Kidney (tissue), 14 donors: ENCODE results near the gene DMXL1. TPM values are rescaled to one million over a fixed set of nuclear protein-coding genes. Genes with fewer than 3 reads are reported as not detected.

ENCODE experiments used
- DNase-seq, 5 donors: peaks; one replicate each; pipeline ENCODE4 v3.0.0-alpha.2; 2013 to 2020
- FAIRE-seq: peaks from 2 replicates; lab custom pipeline; 2012; peaks lifted over from hg19 to GRCh38; lab: Jason Lieb, UNC
- H3K27ac ChIP-seq, 2 donors: one replicate each; pipeline ENCODE4 v1.7.0; 2013; ENCODE audit warnings: low read depth in 2 of 2, low read length in 2 of 2, inconsistent platforms in 1 of 2
- H3K27me3 ChIP-seq: one replicate; pipeline ENCODE4 v1.7.1; 2013; ENCODE audit warnings: low read length, inconsistent platforms; ENCODE audit not compliant: control insufficient read depth, insufficient read depth
- H3K36me3 ChIP-seq, 3 donors: one replicate each; pipeline versions ENCODE4 v1.7.0 to v1.7.1; 2013; ENCODE audit warnings: low read length in 3 of 3, control low read depth in 1 of 3, inconsistent platforms in 1 of 3; ENCODE audit not compliant: insufficient read depth in 3 of 3, control insufficient read depth in 2 of 3
- H3K4me1 ChIP-seq, 3 donors: one replicate each; pipeline versions ENCODE4 v1.7.0 to v1.7.1; 2013; ENCODE audit warnings: low read length in 3 of 3, inconsistent platforms in 1 of 3, low read depth in 1 of 3; ENCODE audit not compliant: control insufficient read depth in 2 of 3, insufficient read depth in 2 of 3
- H3K4me3 ChIP-seq, 3 donors: one replicate each; pipeline versions ENCODE4 v1.7.0 to v1.8.1; 2013; ENCODE audit warnings: low read length in 3 of 3, control low read depth in 1 of 3, inconsistent platforms in 1 of 3
- H3K9ac ChIP-seq, 3 donors: one replicate each; pipeline versions ENCODE4 v1.7.0 to v1.7.1; 2013; ENCODE audit warnings: low read length in 3 of 3, control low read depth in 1 of 3, inconsistent platforms in 1 of 3
- H3K9me3 ChIP-seq, 3 donors: one replicate each; pipeline versions ENCODE4 v1.7.0 to v1.7.1; 2013; ENCODE audit warnings: low read length in 3 of 3, control low read depth in 1 of 3, inconsistent platforms in 1 of 3; ENCODE audit not compliant: control insufficient read depth in 2 of 3, insufficient read depth in 1 of 3
- intact Hi-C: fragments of 100-400 bp; cut with DNase I; formaldehyde crosslinking; loops from one replicate; pipeline ENCODE4 v1.11.1; 2022
- polyA plus RNA-seq: library from polyadenylated mRNA; stranded (reverse); fragments of 350-450 nt; fragmentation: Illumina TruSeq; extraction: RNeasy Lipid Tissue Mini Kit (QIAGEN cat#74804); gene quantifications from one replicate; pipeline ENCODE4 v1.2.3, GENCODE V29; 2014; ENCODE audit warnings: low read depth, low replicate concordance; ENCODE audit not compliant: insufficient read depth
- total RNA-seq: library from RNA; stranded (reverse); fragmentation: NEBNext Ultra II Directional; extraction: Animal tissue kit (Norgen Biotek cat#: 25700); gene quantifications from one replicate; pipeline ENCODE4 v1.2.1, GENCODE V29; 2021
- TF ChIP-seq, protein P1 (sequence below): IDR thresholded peaks from 3 replicates; pipeline ENCODE4 v1.5.1; 2012; ENCODE audit warnings: mild to moderate bottlenecking, moderate library complexity, borderline replicate concordance; ENCODE audit not compliant: insufficient read depth; ENCODE audit errors: extremely low read depth
- donor health status: control.
- donor health status: control.
- donor health status: control.
- donor health status: control.
- donor health status: control.
- donor health status: DM: yes; HTN: yes; CAD: no.
- donor health status: Normal renal cell carcinoma (clear cell type).

DMXL1 gene
- total and polyA plus RNA-seq, 2 donors from 2014 or later, result 17.1 to 57.7 TPM

DNA sequence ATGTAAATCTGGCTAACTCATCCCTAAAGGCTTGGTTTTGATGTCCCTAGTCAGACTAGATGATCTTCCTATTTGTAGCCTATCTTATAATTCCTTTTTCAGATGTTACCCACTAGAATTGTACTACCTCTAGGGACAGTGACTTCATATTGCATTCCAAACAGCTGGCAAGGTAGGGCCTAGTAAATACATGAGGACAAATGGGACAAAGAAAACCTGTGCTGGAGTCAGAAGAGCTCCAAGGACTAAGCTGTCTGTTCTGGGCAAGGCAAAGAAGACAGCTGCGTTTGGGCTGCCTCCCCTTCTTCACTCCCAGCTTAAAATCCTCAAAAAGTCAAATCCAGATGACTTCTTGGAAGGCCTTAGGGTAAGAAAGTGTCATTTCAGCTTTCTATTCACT lies 10.0 kb downstream of the DMXL1 start:
- H3K9me3 ChIP-seq, result no peaks in the 10 kb centered on the region
- no peak for DNase-seq
- H3K27ac ChIP-seq, result no peak overlapping the region
- no peaks in the 10 kb centered on the region for H3K36me3 ChIP-seq
- intact Hi-C loops, result no loop called here
- H3K9ac ChIP-seq, result no peak overlapping the region
- H3K4me3 ChIP-seq, result no peak overlapping the region
- TF ChIP-seq, protein P1, sequence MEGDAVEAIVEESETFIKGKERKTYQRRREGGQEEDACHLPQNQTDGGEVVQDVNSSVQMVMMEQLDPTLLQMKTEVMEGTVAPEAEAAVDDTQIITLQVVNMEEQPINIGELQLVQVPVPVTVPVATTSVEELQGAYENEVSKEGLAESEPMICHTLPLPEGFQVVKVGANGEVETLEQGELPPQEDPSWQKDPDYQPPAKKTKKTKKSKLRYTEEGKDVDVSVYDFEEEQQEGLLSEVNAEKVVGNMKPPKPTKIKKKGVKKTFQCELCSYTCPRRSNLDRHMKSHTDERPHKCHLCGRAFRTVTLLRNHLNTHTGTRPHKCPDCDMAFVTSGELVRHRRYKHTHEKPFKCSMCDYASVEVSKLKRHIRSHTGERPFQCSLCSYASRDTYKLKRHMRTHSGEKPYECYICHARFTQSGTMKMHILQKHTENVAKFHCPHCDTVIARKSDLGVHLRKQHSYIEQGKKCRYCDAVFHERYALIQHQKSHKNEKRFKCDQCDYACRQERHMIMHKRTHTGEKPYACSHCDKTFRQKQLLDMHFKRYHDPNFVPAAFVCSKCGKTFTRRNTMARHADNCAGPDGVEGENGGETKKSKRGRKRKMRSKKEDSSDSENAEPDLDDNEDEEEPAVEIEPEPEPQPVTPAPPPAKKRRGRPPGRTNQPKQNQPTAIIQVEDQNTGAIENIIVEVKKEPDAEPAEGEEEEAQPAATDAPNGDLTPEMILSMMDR, result no peak
- peaks cover 0 to 3% (median 0%) of the 10 kb centered on the region in 3 donors for H3K4me1 ChIP-seq
- no peaks in the 10 kb centered on the region for H3K27me3 ChIP-seq
- FAIRE-seq, result no peak

DNA sequence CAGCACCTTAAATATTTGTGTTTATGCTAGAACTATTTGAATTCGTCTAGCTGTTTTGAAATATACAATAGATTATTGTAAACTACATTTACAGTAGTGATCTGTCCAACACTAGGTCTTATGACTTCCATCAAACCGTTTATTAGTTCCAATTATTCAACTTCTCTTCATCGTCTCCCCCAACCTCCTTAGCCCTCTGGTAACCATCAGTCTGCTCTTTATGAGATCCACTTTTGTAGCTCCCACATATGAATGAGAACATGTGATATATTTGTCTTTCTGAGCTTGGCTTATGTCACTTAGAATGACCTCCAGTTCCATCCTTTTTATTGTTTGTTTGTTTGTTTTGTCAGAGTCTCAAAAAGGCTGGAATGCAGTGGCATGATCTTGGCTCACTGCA lies 11.8 kb downstream of the DMXL1 start:
- FAIRE-seq (no peak), DNase-seq (no peak)
- no peaks in the 10 kb centered on the region for H3K27me3 ChIP-seq
- H3K9me3 ChIP-seq, result no peaks in the 10 kb centered on the region
- intact Hi-C loops, result no loop called here
- TF ChIP-seq, protein P1, result no peak
- H3K4me3 ChIP-seq, result no peak overlapping the region
- H3K27ac ChIP-seq, result no peak overlapping the region
- H3K9ac ChIP-seq, result no peak overlapping the region
- no peaks in the 10 kb centered on the region for H3K4me1 ChIP-seq
- H3K36me3 ChIP-seq, result no peaks in the 10 kb centered on the region

DNA sequence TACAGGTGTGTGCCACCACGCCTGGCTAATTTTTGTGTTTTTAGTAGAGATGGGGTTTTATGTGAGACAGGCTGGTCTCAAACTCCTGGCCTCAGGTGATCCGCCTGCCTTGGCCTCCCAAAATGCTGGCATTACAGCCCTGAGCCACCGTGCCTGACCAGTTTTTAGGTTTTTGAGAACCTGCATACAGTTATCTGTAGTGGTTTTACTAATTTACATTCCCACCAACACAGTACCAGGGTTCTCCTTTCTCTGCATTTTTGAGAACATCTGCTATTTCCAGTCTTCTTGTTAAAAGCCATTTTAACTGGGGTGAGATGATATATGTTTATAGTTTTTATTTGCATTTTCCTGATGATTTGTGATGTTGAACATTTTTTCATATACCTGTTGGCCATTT lies 12.8 kb downstream of the DMXL1 start:
- H3K9me3 ChIP-seq, result no peaks in the 10 kb centered on the region
- DNase-seq (no peak), FAIRE-seq (no peak)
- H3K4me3 ChIP-seq, result no peak overlapping the region
- H3K36me3 ChIP-seq, result no peaks in the 10 kb centered on the region
- H3K27ac ChIP-seq, result no peak overlapping the region
- TF ChIP-seq, protein P1, result no peak
- intact Hi-C loops, result no loop called here
- H3K9ac ChIP-seq, result no peak overlapping the region
- H3K4me1 ChIP-seq, result no peaks in the 10 kb centered on the region
- no peaks in the 10 kb centered on the region for H3K27me3 ChIP-seq

DNA sequence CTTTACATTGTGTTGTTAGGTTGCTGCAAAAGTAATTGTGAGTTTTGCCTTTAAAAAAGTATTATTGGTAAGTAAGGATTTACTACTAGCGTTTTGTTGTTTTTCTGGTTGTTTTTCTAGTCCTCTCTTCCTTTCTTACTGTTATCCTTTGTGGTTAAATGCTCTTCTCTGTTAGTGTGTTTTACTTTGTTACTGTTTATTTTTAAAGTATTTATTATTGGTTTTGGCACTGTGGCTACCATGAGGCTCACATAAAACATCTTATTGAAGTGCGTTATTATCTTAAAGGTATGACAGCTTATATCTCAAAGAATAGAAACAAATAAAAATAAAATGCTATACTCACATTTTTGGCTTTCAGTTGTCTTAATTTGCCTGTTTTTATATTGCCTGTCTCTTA lies 17.6 kb downstream of the DMXL1 start:
- Histone ChIP-seq H3K9me3 (no peaks in the 10 kb centered on the region), H3K4me3 (no peak overlapping the region), H3K9ac (no peak overlapping the region), H3K4me1 (peaks cover 0 to 3% (median 0%) of the 10 kb centered on the region in 3 donors), H3K36me3 (no peaks in the 10 kb centered on the region), H3K27ac (no peak overlapping the region), H3K27me3 (no peaks in the 10 kb centered on the region)
- intact Hi-C loops, result no loop called here
- TF ChIP-seq, protein P1, result no peak
- DNase-seq, result no peak
- no peak for FAIRE-seq
